ENCODE data around the gene SLA2. TPM values are rescaled to one million over a fixed set of nuclear protein-coding genes. Genes with fewer than 3 reads are reported as not detected.
A peak's percentile ranks its signal among the peaks of the same experiment; 100 is the strongest.

SLA2 gene
- total and polyA plus RNA-seq, 2 of the 8 experiments (the other 6 are each of a cell fraction or from before 2014, with no cell fraction given): 0.18 TPM; not detected in 1

DNA sequence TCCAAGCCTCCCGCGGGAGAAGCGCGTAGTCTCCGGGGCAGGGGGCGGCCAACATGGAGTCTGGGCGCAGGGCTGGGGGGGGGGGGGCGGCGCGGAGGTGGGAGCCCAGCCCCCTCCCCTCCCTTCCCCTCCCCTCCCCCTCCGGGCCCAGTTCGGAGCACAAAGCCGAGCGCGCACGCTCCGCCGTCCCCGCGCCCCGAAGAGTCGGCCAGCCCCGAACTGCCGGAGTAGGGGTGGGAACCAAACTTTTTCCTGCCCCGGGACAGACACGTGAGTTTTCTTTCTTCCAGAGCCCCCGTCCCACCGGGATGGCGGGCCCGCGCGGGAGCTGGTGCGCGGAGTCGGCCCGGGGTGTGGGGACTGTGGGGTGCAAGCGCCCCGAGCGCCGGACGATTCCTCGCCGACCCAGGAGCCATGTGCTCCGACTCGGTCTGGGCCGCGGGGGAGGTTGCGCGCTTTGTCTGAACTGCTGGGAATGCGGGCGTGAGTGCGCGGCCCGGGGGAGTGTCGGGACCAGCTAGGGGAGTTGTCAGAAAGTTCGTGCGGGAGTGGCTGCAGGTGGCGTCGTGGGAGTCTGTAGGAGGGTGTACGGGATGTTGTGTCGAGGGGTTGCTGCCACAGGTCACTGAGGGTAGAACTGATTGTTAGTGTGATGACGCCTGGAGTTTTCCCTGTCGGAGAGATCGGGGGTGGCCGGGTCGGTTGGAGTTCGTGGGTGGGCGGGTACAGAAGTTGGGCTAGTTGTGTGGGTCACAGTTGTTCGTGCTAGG, 71.4 kb downstream of the SLA2 start (continued):
- TF ChIP-seq, protein P1, sequence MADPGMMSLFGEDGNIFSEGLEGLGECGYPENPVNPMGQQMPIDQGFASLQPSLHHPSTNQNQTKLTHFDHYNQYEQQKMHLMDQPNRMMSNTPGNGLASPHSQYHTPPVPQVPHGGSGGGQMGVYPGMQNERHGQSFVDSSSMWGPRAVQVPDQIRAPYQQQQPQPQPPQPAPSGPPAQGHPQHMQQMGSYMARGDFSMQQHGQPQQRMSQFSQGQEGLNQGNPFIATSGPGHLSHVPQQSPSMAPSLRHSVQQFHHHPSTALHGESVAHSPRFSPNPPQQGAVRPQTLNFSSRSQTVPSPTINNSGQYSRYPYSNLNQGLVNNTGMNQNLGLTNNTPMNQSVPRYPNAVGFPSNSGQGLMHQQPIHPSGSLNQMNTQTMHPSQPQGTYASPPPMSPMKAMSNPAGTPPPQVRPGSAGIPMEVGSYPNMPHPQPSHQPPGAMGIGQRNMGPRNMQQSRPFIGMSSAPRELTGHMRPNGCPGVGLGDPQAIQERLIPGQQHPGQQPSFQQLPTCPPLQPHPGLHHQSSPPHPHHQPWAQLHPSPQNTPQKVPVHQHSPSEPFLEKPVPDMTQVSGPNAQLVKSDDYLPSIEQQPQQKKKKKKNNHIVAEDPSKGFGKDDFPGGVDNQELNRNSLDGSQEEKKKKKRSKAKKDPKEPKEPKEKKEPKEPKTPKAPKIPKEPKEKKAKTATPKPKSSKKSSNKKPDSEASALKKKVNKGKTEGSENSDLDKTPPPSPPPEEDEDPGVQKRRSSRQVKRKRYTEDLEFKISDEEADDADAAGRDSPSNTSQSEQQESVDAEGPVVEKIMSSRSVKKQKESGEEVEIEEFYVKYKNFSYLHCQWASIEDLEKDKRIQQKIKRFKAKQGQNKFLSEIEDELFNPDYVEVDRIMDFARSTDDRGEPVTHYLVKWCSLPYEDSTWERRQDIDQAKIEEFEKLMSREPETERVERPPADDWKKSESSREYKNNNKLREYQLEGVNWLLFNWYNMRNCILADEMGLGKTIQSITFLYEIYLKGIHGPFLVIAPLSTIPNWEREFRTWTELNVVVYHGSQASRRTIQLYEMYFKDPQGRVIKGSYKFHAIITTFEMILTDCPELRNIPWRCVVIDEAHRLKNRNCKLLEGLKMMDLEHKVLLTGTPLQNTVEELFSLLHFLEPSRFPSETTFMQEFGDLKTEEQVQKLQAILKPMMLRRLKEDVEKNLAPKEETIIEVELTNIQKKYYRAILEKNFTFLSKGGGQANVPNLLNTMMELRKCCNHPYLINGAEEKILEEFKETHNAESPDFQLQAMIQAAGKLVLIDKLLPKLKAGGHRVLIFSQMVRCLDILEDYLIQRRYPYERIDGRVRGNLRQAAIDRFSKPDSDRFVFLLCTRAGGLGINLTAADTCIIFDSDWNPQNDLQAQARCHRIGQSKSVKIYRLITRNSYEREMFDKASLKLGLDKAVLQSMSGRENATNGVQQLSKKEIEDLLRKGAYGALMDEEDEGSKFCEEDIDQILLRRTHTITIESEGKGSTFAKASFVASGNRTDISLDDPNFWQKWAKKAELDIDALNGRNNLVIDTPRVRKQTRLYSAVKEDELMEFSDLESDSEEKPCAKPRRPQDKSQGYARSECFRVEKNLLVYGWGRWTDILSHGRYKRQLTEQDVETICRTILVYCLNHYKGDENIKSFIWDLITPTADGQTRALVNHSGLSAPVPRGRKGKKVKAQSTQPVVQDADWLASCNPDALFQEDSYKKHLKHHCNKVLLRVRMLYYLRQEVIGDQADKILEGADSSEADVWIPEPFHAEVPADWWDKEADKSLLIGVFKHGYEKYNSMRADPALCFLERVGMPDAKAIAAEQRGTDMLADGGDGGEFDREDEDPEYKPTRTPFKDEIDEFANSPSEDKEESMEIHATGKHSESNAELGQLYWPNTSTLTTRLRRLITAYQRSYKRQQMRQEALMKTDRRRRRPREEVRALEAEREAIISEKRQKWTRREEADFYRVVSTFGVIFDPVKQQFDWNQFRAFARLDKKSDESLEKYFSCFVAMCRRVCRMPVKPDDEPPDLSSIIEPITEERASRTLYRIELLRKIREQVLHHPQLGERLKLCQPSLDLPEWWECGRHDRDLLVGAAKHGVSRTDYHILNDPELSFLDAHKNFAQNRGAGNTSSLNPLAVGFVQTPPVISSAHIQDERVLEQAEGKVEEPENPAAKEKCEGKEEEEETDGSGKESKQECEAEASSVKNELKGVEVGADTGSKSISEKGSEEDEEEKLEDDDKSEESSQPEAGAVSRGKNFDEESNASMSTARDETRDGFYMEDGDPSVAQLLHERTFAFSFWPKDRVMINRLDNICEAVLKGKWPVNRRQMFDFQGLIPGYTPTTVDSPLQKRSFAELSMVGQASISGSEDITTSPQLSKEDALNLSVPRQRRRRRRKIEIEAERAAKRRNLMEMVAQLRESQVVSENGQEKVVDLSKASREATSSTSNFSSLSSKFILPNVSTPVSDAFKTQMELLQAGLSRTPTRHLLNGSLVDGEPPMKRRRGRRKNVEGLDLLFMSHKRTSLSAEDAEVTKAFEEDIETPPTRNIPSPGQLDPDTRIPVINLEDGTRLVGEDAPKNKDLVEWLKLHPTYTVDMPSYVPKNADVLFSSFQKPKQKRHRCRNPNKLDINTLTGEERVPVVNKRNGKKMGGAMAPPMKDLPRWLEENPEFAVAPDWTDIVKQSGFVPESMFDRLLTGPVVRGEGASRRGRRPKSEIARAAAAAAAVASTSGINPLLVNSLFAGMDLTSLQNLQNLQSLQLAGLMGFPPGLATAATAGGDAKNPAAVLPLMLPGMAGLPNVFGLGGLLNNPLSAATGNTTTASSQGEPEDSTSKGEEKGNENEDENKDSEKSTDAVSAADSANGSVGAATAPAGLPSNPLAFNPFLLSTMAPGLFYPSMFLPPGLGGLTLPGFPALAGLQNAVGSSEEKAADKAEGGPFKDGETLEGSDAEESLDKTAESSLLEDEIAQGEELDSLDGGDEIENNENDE (IDR thresholded peaks at IDR 0.05; ENCODE audit: insufficient replicate concordance, low read length): no peak
- TF ChIP-seq NRF1 (IDR thresholded peaks at IDR 0.05; ENCODE audit: low read depth, low read length): no peak
- TF ChIP-seq GTF2F1 (IDR thresholded peaks at IDR 0.05; ENCODE audit: borderline replicate concordance, low read depth, low read length): no peak
- TF ChIP-seq, protein P2, sequence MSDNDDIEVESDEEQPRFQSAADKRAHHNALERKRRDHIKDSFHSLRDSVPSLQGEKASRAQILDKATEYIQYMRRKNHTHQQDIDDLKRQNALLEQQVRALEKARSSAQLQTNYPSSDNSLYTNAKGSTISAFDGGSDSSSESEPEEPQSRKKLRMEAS (IDR thresholded peaks at IDR 0.05): peak; percentile 96
- TF ChIP-seq, protein P3, sequence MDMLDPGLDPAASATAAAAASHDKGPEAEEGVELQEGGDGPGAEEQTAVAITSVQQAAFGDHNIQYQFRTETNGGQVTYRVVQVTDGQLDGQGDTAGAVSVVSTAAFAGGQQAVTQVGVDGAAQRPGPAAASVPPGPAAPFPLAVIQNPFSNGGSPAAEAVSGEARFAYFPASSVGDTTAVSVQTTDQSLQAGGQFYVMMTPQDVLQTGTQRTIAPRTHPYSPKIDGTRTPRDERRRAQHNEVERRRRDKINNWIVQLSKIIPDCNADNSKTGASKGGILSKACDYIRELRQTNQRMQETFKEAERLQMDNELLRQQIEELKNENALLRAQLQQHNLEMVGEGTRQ (IDR thresholded peaks at IDR 0.05; ENCODE audit: low read length): no peak
- no peak for TF ChIP-seq RXRA (IDR thresholded peaks at IDR 0.05; ENCODE audit: insufficient read depth, low read depth, low read length)
- no peak for TF ChIP-seq EZH2 (IDR thresholded peaks at IDR 0.05; ENCODE audit: low read depth, low read length, severe bottlenecking)
- no peak for TF ChIP-seq MAFK (IDR thresholded peaks at IDR 0.05; ENCODE audit: low read depth, low read length)
